ENCODE data around the gene ZNF136. TPM values are rescaled to one million over a fixed set of nuclear protein-coding genes. Genes with fewer than 3 reads are reported as not detected.

ZNF136 gene
- total and polyA plus RNA-seq, 9 of the 15 experiments (the other 6 are each of a cell fraction or from before 2014, with no cell fraction given), result 1.0 to 5.3 (median 3.1) TPM

GRCh38 chr19:12162882-12163806, at the start of gene ZNF136 (continued):
- TF ChIP-seq SAP30 (IDR thresholded peaks at IDR 0.05; ENCODE audit: borderline replicate concordance, insufficient read depth, low read depth, low read length, poor library complexity, severe bottlenecking) (peak; percentile 56), RFX5 (IDR thresholded peaks at IDR 0.05; ENCODE audit: low read depth, low read length) (no peak), SRF (CRISPR knock-in tag; IDR thresholded peaks at IDR 0.05) (peak in 1 of 2 experiments; percentile 52; a peak in 1 of 4 replicates), ZNF134 (CRISPR knock-in tag; conservative IDR thresholded peaks at IDR 0.05) (no peak), HMBOX1 (IDR thresholded peaks at IDR 0.05) (no peak), USF1 (CRISPR knock-in tag; IDR thresholded peaks at IDR 0.05) (no peak), HDAC1 (IDR thresholded peaks at IDR 0.05) (peak in 1 of 2 experiments; percentile 33; a peak in 1 of 4 replicates), CHCHD3 (CRISPR knock-in tag; IDR thresholded peaks at IDR 0.05) (no peak), SREBF1 (IDR thresholded peaks at IDR 0.05; ENCODE audit: borderline replicate concordance, low read depth, low read length) (no peak), GTF2F1 (IDR thresholded peaks at IDR 0.05; ENCODE audit: low read depth, low read length) (0 out of 2 replicates have a peak, but pooled peaks have one; percentile 21), EGR1 (conservative IDR thresholded peaks at IDR 0.05) (peak; percentile 37), RBM22 (IDR thresholded peaks at IDR 0.05; ENCODE audit: low read depth, low read length, poor library complexity, severe bottlenecking) (no peak), CREM (IDR thresholded peaks at IDR 0.05; ENCODE audit: low read depth) (peak; percentile 48; the same call in 1 of the 2 replicates), CTCF (IDR thresholded peaks at IDR 0.05 in 2 of 3, conservative IDR thresholded peaks at IDR 0.05 in 1 of 3; ENCODE audit: insufficient read depth in 2 of 3, low read depth in 1 of 3, low read length in 3 of 3) (0 out of 6 replicates have a peak, but pooled peaks of 1 of the 3 experiments have one; percentile 8), ATF3 (IDR thresholded peaks at IDR 0.05) (no peak), ATF3 (CRISPR knock-in tag; conservative IDR thresholded peaks at IDR 0.05) (no peak), NFATC3 (IDR thresholded peaks at IDR 0.05) (no peak), ZNF79 (CRISPR knock-in tag; IDR thresholded peaks at IDR 0.05; ENCODE audit: low read depth) (no peak), HSF4 (CRISPR knock-in tag; IDR thresholded peaks at IDR 0.05; ENCODE audit: borderline replicate concordance) (no peak), SUPT5H (IDR thresholded peaks at IDR 0.05) (peak; percentile 67), FOXP1 (CRISPR knock-in tag; IDR thresholded peaks at IDR 0.05) (no peak), XRCC4 (IDR thresholded peaks at IDR 0.05; ENCODE audit: extremely low read depth, insufficient read depth, insufficient read length) (no peak), SRSF1 (IDR thresholded peaks at IDR 0.05; ENCODE audit: low read depth, low read length) (0 out of 2 replicates have a peak, but pooled peaks have one; percentile 52), ZNF165 (CRISPR knock-in tag; IDR thresholded peaks at IDR 0.05; ENCODE audit: borderline replicate concordance) (no peak)

All from K562 (cell line).